ENCODE results near the gene IFT81.

The IFT81 gene

GRCh38 chr12:110258466-110258865 lies 134.3 kb downstream of the IFT81 start:
- no peak for TF ChIP-seq CTCF (conservative IDR thresholded peaks at IDR 0.05)
- no peak overlapping the region for H3K27ac ChIP-seq

- H3K27ac ChIP-seq: no peak overlapping the region
- no peak for TF ChIP-seq CTCF (conservative IDR thresholded peaks at IDR 0.05)
Observed at GRCh38 chr12:110262442-110263388, 138.6 kb downstream of the IFT81 start.

- no peak overlapping the region for H3K27ac ChIP-seq
- no peak for TF ChIP-seq CTCF (conservative IDR thresholded peaks at IDR 0.05)
Observed at GRCh38 chr12:110266381-110266960, 142.3 kb downstream of the IFT81 start.

GRCh38 chr12:110266980-110267620 lies 142.9 kb downstream of the IFT81 start:
- no peak for TF ChIP-seq CTCF (conservative IDR thresholded peaks at IDR 0.05)
- H3K27ac ChIP-seq: no peak overlapping the region; the same call in 1 of the 2 replicates
